Measurements from ENCODE around the gene OR10H3.
"Not testable (repeated sequence)": the region's sequence is repeated elsewhere in the genome, so short reads cannot be mapped to it uniquely, and the experiment has no call there.

Gene OR10H3

DNA sequence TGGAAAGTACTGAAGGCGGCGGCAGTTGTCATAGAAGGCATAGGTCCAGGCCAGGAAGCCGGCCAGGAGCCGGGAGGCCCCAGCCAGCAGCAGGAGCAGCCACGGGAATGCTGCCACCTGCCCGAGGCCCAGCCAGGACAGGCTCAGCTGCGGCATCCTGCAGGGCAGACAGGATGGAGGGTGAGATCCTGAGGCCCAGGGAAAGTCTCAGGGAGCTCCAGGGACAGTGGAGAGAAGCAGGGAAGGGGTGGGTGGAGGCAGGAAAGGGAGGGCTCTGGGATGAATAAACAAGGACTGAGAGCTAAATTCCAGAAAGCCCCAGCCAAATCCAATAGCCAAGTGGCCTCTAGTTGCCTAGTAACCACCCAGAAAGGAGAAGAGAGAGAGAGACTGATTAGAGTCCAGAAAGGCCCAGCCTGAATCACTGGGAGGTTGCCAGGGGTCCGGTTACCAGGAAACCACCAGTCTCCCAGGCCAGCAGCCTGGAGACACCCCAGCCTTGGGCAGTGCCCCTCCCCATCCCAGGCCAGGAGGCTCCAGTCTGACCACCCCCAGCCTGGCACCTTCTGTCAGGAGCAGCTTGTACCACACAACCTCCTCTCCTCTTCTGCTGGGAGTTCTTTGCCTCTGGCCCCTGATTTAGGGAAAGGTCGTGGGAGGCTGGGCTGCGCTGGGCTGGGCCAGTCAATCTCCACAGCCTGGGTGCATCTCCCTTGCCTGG, 42.1 kb downstream of the OR10H3 start:
- no peak for DNase-seq

DNA sequence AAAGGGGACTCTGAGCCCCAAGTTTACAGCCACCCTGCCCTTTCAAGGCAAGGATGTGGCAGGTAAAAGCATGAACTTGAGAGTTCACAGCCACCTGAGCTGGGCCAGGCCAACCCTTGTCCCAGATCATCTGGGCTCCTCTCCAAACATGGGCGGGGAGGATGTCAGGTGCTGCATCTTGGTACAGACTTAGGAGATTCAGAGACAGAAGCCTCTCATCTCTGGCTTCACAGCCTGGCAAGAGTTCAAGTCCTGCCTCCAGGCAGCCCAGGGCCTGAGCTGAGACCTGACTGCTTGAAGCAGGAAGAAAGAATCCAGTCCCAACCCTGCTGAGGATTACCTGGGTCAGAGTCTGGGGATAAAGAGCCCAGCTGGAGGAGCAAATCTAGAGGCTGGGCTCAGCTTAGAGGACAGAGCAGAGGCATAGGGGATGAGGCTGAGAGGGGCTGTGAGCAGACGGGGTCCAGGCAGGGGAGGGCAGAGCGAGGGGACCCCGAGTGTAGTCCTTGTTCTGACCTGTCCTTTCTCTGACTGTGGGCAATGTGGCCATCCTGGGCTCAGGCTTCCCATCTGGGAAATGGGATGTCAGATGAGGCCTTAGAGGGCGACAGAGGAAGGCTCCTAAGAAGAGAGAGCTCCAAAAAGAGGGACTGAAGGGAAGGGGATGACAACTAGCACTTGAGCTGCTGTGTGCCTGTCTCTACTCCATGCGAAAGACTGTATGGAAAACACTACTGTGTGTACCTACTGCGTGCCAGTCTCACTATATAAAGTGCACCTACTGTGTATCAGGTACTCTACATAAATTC, 43.0 kb downstream of the OR10H3 start:
- DNase-seq, result no peak

DNA sequence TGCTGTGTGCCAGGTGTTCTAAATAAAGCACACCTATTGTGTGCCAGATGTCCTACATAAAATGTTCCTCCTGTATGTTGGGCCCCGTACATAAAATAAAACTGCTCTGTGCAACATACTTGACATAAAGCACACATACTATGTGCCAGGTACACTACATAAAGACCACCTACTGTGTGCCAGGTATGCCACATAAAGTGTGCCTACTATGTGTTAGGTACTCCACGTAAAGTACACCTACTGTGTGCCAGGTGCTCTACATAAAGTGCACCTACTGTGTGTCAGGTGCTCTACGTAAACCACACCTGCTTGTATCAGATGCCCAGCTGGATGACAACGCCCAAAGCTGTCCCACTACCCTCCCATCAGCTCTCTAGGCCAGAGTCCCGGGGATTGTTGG, 43.9 kb downstream of the OR10H3 start:
- no peak for DNase-seq

DNA sequence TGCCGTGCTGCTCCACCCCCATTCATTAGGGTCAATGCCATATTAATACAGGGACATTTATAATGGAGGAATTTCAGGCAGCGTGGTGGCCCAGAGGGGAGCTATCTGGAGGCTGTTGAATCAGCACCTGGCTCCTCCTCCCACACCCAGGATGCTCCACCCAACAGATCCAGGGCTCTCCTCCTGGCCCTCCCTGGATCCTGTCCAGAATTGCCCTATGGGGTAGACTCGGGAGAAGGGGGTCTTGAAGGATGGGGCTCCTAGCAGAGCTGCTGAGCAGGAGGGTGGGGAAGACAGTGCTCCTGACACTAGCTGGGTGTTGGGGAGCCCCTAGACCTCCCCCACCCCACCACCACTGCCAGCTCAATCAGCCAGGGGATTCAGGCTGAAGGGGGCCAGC, 44.4 kb downstream of the OR10H3 start:
- no peak for DNase-seq

DNA sequence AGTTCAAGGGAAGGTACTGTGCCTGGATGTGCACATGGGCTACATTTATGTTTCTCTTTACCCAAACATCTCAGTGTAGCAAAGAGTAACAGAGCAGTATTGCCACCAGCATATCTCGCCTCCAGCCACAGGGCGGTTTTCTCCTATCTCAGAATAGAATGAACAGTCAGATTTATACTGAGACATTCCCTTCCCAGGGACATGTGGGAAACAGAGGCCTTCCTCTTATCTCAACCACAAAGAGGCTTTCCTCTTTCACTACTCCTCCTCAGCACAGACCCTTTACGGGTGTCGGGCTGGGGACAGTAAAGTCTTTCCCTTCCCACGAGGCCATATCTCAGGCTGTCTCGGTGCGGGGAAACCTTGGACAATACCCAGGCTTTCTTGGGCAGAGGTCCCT, 45.1 kb downstream of the OR10H3 start:
- DNase-seq, result not testable (repeated sequence)

DNA sequence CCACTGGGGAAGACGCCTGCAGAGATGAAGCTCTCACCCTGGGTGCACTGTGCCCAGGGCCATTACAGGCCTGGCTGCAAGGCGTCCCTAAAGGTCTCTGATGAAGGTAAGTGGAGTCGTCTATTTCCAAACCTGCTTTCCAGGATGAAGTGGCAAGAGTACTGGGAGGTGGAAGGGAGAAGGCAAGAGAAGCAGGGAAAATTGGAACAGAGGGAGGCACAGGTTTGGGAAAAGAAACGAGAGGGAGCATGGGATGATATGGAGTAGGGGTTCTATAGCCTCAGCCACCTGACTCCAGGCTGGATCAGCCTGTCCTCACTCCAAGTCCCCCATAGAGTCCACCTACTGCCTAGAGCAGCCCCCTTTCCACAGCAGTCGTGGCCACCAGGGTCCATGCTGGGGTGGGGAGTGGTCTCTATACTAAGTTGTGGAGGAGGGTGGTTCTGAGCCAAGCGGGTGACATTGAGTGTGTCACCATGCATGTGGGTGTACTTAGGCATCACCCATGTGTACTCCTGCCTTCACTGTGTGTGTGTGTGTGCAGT, 49.9 kb downstream of the OR10H3 start, which contains the start of gene OR10H5:
Gene OR10H5, plus strand, starts transcription at position 51 of the 545 bp plus-strand sequence. CDS start 6,388 bp downstream, outside the sequence.
- no peak for DNase-seq

DNA sequence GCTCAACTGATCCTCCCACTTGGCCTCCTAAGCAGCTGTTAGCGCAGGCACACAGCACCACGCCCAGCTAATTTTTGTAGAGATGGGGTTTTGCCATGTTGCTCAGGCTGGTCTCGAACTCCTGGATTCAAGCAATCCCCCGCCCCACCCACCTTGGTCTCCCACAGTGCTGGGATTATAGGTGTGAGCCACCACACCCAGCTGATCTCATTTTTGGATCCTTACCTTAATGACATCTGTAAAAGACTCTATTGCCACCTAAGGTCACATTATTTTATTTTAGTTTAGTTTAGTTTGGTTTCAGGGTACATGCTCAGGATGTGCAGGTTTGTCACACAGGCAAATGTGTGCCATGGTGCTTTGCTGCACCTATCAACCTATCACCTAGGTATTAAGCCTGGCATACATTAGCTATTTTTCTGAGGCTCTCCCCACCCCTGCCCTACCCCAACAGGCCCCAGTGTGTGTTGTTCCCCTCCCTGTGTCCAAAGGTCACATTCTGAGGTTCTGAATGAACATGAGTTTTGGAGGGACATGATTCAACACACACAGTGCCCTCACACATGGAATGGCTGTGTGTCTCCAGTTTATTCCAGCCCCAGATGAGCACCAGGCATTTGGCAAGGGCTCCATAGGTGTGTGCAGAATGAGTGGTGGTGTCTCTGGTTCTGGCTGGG, 50.9 kb downstream of the OR10H3 start:
- DNase-seq, result no peak

DNA sequence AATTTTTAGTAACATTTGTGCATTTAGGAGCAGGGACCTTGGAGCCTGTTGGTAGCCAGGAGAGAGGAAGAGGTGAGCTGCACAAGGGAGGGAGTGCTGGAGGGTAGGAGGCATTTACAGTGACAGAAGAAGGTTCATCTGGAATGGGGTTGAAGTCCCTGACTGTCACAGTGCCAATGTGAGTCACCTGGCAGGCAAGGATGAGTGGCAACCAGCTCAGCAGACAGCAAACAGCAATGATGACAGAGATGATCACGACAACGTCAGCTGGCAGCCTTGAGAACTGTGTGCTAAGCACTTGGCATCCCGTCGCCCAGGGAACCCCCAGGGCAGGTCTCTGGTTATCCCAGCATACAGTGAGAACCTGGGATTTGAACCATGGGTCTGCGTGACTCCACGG, 52.3 kb downstream of the OR10H3 start:
- DNase-seq, result no peak
